DMS114 treated with DMSO at 0.1 percent for 48 hours (cell line): ENCODE measurements around the gene NUDT2.

Experiments
- DNase-seq: peaks from one replicate; lab custom pipeline; 2025; ENCODE audit not compliant: unreplicated experiment; lab: John Stamatoyannopoulos, UW

NUDT2 gene

GRCh38 chr9:34384368-34385165, 55.2 kb downstream of the NUDT2 start:
- DNase-seq: no peak

- DNase-seq: no peak
Observed at GRCh38 chr9:34385561-34386230, 56.3 kb downstream of the NUDT2 start.

- no peak for DNase-seq
Observed at GRCh38 chr9:34386656-34387055, 57.3 kb downstream of the NUDT2 start.

GRCh38 chr9:34387239-34387638, 57.9 kb downstream of the NUDT2 start:
- no peak for DNase-seq

GRCh38 chr9:34392511-34392910, 63.1 kb downstream of the NUDT2 start:
- no peak for DNase-seq
